GM19328 (cell line): ENCODE results near the gene ANKRD55.
"Not testable (repeated sequence)": the region's sequence is repeated elsewhere in the genome, so short reads cannot be mapped to it uniquely, and the experiment has no call there.

Experiments used
- ATAC-seq: cut with Tn5 transposase; IDR thresholded peaks from one replicate; pipeline ENCODE4 v1.9.1; 2021; ENCODE audit warnings: mild to moderate bottlenecking, moderate library complexity; ENCODE audit not compliant: unreplicated experiment

ANKRD55 gene

GRCh38 chr5:56147106-56147505 is 86.0 kb downstream of the ANKRD55 start:
- no peak for ATAC-seq

GRCh38 chr5:56146674-56147073 is 86.5 kb downstream of the ANKRD55 start:
- no peak for ATAC-seq

GRCh38 chr5:56145511-56145910 is 87.6 kb downstream of the ANKRD55 start:
- no peak for ATAC-seq

GRCh38 chr5:56145106-56145505 is 88.0 kb downstream of the ANKRD55 start:
- ATAC-seq, result no peak

- ATAC-seq, result no peak
These were observed 88.9 kb downstream of the ANKRD55 start for GRCh38 chr5:56144211-56144610.

- ATAC-seq, result no peak
These were observed 89.8 kb downstream of the ANKRD55 start for GRCh38 chr5:56143373-56143714.

- peak; percentile 80 for ATAC-seq
These were observed 90.3 kb downstream of the ANKRD55 start for GRCh38 chr5:56142614-56143372.

GRCh38 chr5:56142233-56142613 is 90.9 kb downstream of the ANKRD55 start:
- no peak for ATAC-seq

GRCh38 chr5:56140073-56140472 is 93.1 kb downstream of the ANKRD55 start:
- ATAC-seq, result no peak

GRCh38 chr5:56130664-56131063 is 102.5 kb downstream of the ANKRD55 start:
- ATAC-seq, result no peak

GRCh38 chr5:56129288-56129687 is 103.8 kb downstream of the ANKRD55 start:
- ATAC-seq, result no peak

- no peak for ATAC-seq
These were observed 105.0 kb downstream of the ANKRD55 start for GRCh38 chr5:56128113-56128512.

- no peak for ATAC-seq
These were observed 106.5 kb downstream of the ANKRD55 start for GRCh38 chr5:56126487-56127179.

GRCh38 chr5:56123531-56124243 is 109.4 kb downstream of the ANKRD55 start:
- no peak for ATAC-seq

GRCh38 chr5:56122360-56122985 is 110.7 kb downstream of the ANKRD55 start:
- not testable (repeated sequence) for ATAC-seq

GRCh38 chr5:56119050-56119449 is 114.1 kb downstream of the ANKRD55 start:
- no peak for ATAC-seq

GRCh38 chr5:56116599-56117141 is 116.5 kb downstream of the ANKRD55 start:
- ATAC-seq, result no peak

GRCh38 chr5:56115589-56115988 is 117.5 kb downstream of the ANKRD55 start:
- no peak for ATAC-seq

- no peak for ATAC-seq
These were observed 120.5 kb downstream of the ANKRD55 start for GRCh38 chr5:56112526-56113121.

- no peak for ATAC-seq
These were observed 121.7 kb downstream of the ANKRD55 start for GRCh38 chr5:56111404-56111781.
